GM21528 (cell line): Measurements from ENCODE around the gene C12orf54.
A peak's percentile ranks its signal among the peaks of the same experiment; 100 is the strongest.
"Not testable (repeated sequence)": the region's sequence is repeated elsewhere in the genome, so short reads cannot be mapped to it uniquely, and the experiment has no call there.

Experiments
- ATAC-seq: cut with Tn5 transposase; IDR thresholded peaks from one replicate; pipeline ENCODE4 v1.9.1; 2021; ENCODE audit warnings: mild to moderate bottlenecking, moderate library complexity; ENCODE audit not compliant: unreplicated experiment, low FRiP score

Gene C12orf54

GRCh38 chr12:48482198-48482597, at the start of gene C12orf54:
Gene C12orf54, plus strand, starts transcription at chr12:48482498. Its CDS starts 799 bp downstream, at chr12:48483297.
- ATAC-seq = no peak

- not testable (repeated sequence) for ATAC-seq
Observed at GRCh38 chr12:48434016-48434415, 48.3 kb upstream of the C12orf54 start.

- no peak for ATAC-seq
Observed at GRCh38 chr12:48441069-48441468, 41.2 kb upstream of the C12orf54 start.

GRCh38 chr12:48442179-48442847, 40.0 kb upstream of the C12orf54 start:
- no peak for ATAC-seq

GRCh38 chr12:48445538-48445937, 36.8 kb upstream of the C12orf54 start:
- ATAC-seq = no peak

GRCh38 chr12:48446161-48446776, 36.0 kb upstream of the C12orf54 start:
- no peak for ATAC-seq

GRCh38 chr12:48447755-48448154, 34.5 kb upstream of the C12orf54 start:
- ATAC-seq = no peak

- ATAC-seq = no peak
Observed at GRCh38 chr12:48451372-48451771, 30.9 kb upstream of the C12orf54 start.

- not testable (repeated sequence) for ATAC-seq
Observed at GRCh38 chr12:48452961-48453360, 29.3 kb upstream of the C12orf54 start.

GRCh38 chr12:48454667-48455066, 27.6 kb upstream of the C12orf54 start:
- no peak for ATAC-seq

GRCh38 chr12:48455116-48455515, 27.2 kb upstream of the C12orf54 start:
- no peak for ATAC-seq

- ATAC-seq = no peak
Observed at GRCh38 chr12:48459259-48459658, 23.0 kb upstream of the C12orf54 start.

- not testable (repeated sequence) for ATAC-seq
Observed at GRCh38 chr12:48469027-48469426, 13.3 kb upstream of the C12orf54 start.

GRCh38 chr12:48472259-48472658, 10.0 kb upstream of the C12orf54 start, which contains the start of gene ANP32D:
Gene ANP32D, plus strand, starts transcription at chr12:48472559. Its CDS starts 106 bp downstream, at chr12:48472665.
- ATAC-seq = no peak

- ATAC-seq = no peak
Observed at GRCh38 chr12:48473061-48473460, 9.2 kb upstream of the C12orf54 start.

- not testable (repeated sequence) for ATAC-seq
Observed at GRCh38 chr12:48474497-48474896, 7.8 kb upstream of the C12orf54 start.

GRCh38 chr12:48482930-48483329, 632 bp downstream of the C12orf54 start:
- ATAC-seq = no peak

GRCh38 chr12:48486261-48486660, 4.0 kb downstream of the C12orf54 start:
- no peak for ATAC-seq

GRCh38 chr12:48486679-48487078, 4.4 kb downstream of the C12orf54 start:
- ATAC-seq = no peak

GRCh38 chr12:48489012-48489411, 6.7 kb downstream of the C12orf54 start:
- ATAC-seq = peak; percentile 80

GRCh38 chr12:48489456-48489855, 7.2 kb downstream of the C12orf54 start:
- not testable (repeated sequence) for ATAC-seq

- ATAC-seq = not testable (repeated sequence)
Observed at GRCh38 chr12:48500281-48500680, 18.0 kb downstream of the C12orf54 start.
